Measurements from ENCODE around the gene STAT5A.
"Not testable (repeated sequence)": the region's sequence is repeated elsewhere in the genome, so short reads cannot be mapped to it uniquely, and the experiment has no call there.

Gene STAT5A

GRCh38 chr17:42338427-42338985 lies 50.2 kb downstream of the STAT5A start:
- DNase-seq: no peak

- DNase-seq: no peak
Measured at GRCh38 chr17:42339221-42339620, 50.9 kb downstream of the STAT5A start.

DNA sequence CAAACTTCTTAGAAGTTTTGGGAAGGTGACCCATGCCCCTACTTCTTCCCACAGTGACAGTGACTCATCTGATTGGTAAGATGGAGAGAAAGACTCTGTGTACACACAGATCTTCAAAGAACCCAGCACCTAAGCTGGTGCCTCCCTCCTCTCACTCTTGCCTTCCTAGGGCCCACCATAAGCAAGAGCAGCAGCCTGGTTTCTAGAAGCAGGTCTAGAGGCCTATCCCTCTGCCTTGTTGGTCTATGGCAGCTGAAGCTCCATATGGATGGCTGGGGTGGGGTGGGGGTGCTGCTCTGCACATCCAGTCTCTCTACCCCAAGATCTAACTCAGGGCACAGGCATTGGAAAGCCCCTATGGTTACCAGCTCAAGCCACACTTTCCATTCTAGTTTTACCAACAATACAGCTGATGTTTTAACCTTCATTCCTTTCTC lies 52.4 kb downstream of the STAT5A start:
- no peak for DNase-seq

- no peak for DNase-seq
Measured at GRCh38 chr17:42341568-42341967, 53.3 kb downstream of the STAT5A start.

DNA sequence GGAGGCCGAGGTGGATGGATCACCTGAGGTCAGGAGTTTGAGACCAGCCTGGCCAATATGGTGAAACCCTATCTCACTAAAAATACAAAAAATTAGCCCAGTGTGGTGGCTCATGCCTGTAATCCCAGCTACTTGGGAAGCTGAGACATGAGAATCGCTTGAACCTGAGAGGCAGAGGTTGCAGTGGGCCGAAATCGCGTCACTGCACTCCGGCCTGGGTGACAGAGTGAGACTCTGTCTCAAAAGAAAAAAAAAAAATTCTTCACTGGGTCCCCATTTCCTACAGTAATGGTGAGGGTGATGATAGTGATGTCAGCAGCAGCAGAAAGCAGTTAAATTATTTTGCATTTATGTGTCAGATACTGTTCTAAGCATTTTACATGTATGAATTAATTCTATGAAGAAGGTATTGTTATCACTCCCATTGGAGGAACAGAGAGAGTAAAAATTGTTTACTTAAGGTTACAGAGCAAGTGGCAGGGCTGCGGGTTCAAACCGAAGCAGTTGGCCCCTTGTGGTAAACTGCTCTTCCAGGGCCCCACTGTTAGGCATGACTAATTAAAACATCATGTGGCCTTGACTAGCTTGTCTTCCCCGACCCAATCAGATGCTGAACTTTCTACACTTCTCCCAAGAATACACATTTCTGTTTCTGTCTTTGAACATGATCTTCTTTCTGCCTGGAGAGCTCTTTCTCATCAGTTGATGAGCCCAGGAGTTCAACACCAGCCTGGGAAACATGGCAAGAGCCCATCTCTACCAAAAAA lies 54.1 kb downstream of the STAT5A start:
- no peak for DNase-seq

- DNase-seq: no peak
Measured at GRCh38 chr17:42345396-42346073, 57.2 kb downstream of the STAT5A start.

GRCh38 chr17:42346481-42346880 lies 58.2 kb downstream of the STAT5A start:
- no peak for DNase-seq

- DNase-seq: no peak
Measured at GRCh38 chr17:42347198-42347597, 58.9 kb downstream of the STAT5A start.

- DNase-seq: no peak
Measured at GRCh38 chr17:42347606-42348005, 59.3 kb downstream of the STAT5A start.

- DNase-seq: no peak
Measured at GRCh38 chr17:42348104-42348503, 59.8 kb downstream of the STAT5A start.

GRCh38 chr17:42354956-42355843 lies 66.9 kb downstream of the STAT5A start:
- DNase-seq: no peak

DNA sequence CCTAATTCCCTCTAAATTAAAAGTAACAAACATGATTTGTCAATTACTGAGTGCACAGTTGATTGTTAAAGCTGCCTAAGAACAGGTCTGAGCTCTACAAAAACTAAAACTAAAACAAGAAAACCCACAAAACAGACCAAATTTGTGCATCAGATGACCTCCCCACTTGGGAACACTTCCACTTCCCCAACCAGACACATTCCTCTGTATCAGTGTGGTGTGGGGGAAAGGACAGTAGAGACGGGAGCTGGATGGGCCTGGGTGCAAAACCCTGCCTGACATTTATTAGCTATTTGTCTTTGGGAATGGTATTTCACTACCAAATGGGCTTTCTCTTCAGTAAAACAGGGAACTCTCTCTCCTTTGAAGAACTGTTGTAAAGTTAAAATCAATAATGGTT lies 70.1 kb downstream of the STAT5A start:
- DNase-seq: no peak

- no peak for DNase-seq
Measured at GRCh38 chr17:42359133-42359532, 70.8 kb downstream of the STAT5A start.

- DNase-seq: not testable (repeated sequence)
Measured at GRCh38 chr17:42360388-42360787, 72.1 kb downstream of the STAT5A start.

All from activated naive CD4-positive, alpha-beta T cell (primary cell).